NCI-H187 treated with DMSO at 0.1 percent for 48 hours (cell line): ENCODE measurements around the gene GBP2.
"Not testable (repeated sequence)": the region's sequence is repeated elsewhere in the genome, so short reads cannot be mapped to it uniquely, and the experiment has no call there.

Source experiments
- DNase-seq: peaks from one replicate; lab custom pipeline; 2025; lab: John Stamatoyannopoulos, UW

The GBP2 gene

GRCh38 chr1:89125913-89126580 is at the start of gene GBP2:
GBP2 (minus strand) TSS chr1:89126114; CDS start chr1:89121966, 4,148 bp downstream.
- no peak for DNase-seq

GRCh38 chr1:89174491-89174890 is 48.6 kb upstream of the GBP2 start:
- DNase-seq = no peak

GRCh38 chr1:89172468-89173143 is 46.7 kb upstream of the GBP2 start:
- no peak for DNase-seq

- DNase-seq = no peak
Observed at GRCh38 chr1:89171067-89171438, 45.1 kb upstream of the GBP2 start.

GRCh38 chr1:89170170-89171066 is 44.5 kb upstream of the GBP2 start:
- DNase-seq = no peak

GRCh38 chr1:89169166-89169565 is 43.3 kb upstream of the GBP2 start:
- DNase-seq = no peak

- DNase-seq = no peak
Observed at GRCh38 chr1:89167590-89168230, 41.8 kb upstream of the GBP2 start.

- DNase-seq = no peak
Observed at GRCh38 chr1:89166705-89167104, 40.8 kb upstream of the GBP2 start.

GRCh38 chr1:89165811-89166210 is 39.9 kb upstream of the GBP2 start:
- DNase-seq = no peak

GRCh38 chr1:89151047-89151446 is 25.1 kb upstream of the GBP2 start:
- DNase-seq = no peak

- no peak for DNase-seq
Observed at GRCh38 chr1:89149976-89150375, 24.1 kb upstream of the GBP2 start.

GRCh38 chr1:89149229-89149628 is 23.3 kb upstream of the GBP2 start:
- DNase-seq = no peak

GRCh38 chr1:89147678-89148658 is 22.1 kb upstream of the GBP2 start:
- DNase-seq = peak; percentile 36

GRCh38 chr1:89146721-89147120 is 20.8 kb upstream of the GBP2 start:
- DNase-seq = no peak

- DNase-seq = no peak
Observed at GRCh38 chr1:89143484-89143883, 17.6 kb upstream of the GBP2 start.

GRCh38 chr1:89142160-89142559 is 16.2 kb upstream of the GBP2 start:
- DNase-seq = no peak

- DNase-seq = no peak
Observed at GRCh38 chr1:89133747-89134146, 7.8 kb upstream of the GBP2 start.

GRCh38 chr1:89130716-89131115 is 4.8 kb upstream of the GBP2 start:
- no peak for DNase-seq

GRCh38 chr1:89129911-89130310 is 4.0 kb upstream of the GBP2 start:
- DNase-seq = no peak

- not testable (repeated sequence) for DNase-seq
Observed at GRCh38 chr1:89128003-89128458, 2.1 kb upstream of the GBP2 start.
